ENCODE data around the gene BEST2. TPM values are rescaled to one million over a fixed set of nuclear protein-coding genes. Genes with fewer than 3 reads are reported as not detected.
"Not testable (repeated sequence)": the region's sequence is repeated elsewhere in the genome, so short reads cannot be mapped to it uniquely, and the experiment has no call there.

BEST2 gene
- total RNA-seq, 1 donor from 2014 or later, result not detected

GRCh38 chr19:12723381-12723640, 28.3 kb upstream of the BEST2 start:
- peak overlapping the region; percentile 96 for H3K27ac Mint-ChIP-seq (ENCODE audit: unreplicated experiment)
- peaks cover 32% of the 10 kb centered on the region for H3K4me1 Mint-ChIP-seq (ENCODE audit: unreplicated experiment)
- H3K4me3 Mint-ChIP-seq (ENCODE audit: unreplicated experiment), result peak overlapping the region; percentile 91
- no peaks in the 10 kb centered on the region for H3K27me3 Mint-ChIP-seq (ENCODE audit: unreplicated experiment)
- H3K9me3 Mint-ChIP-seq (ENCODE audit: unreplicated experiment), result no peaks in the 10 kb centered on the region
- no peak for TF ChIP-seq CTCF (IDR thresholded peaks at IDR 0.05)
- H3K36me3 Mint-ChIP-seq (ENCODE audit: unreplicated experiment), result peaks cover 10% of the 10 kb centered on the region
- DNase-seq (ENCODE audit: extremely low spot score, unreplicated experiment), result no peak

DNA sequence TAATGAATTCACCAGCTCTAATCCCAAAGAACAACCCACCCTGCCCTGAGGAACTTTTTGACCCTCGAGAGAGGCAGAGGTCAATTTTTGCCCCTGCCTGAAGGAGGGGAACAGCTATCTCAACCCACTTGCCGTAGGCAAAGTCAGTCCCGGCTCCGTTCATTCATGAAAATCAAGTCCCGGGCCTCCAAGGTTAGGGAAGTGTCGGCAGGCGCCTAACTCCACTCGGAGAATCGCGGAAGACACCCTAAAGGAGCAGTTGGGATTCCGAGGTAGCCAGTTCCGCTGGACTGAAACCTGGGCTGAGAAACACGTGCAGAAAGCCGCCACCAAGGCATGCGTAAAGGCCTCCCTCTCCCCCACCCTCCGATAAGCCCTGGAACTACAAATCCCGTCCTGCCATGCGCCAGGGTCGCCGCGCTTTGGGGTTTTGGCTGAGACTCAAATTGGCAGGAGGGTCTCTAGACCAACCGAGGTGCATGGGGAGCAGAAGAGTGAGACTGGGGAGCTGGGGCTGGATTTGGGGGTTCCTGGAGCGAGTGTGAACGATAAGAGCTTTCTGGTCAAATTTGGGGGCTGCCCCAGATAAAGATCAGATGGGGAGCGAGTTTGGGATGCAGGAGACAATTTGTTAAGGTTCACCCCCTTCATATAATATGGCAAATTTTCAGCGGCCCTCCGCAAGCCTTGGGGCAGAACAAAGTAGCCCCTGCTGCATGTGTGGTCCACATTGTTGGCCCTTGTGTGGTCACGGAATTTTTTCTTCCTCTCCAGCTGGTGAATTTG, 27.8 kb upstream of the BEST2 start, which contains the start of gene TNPO2:
Gene TNPO2, minus strand, starts transcription at position 292 of the 786 bp plus-strand sequence. CDS start 2,955 bp downstream, outside the sequence.
- H3K27me3 Mint-ChIP-seq (ENCODE audit: unreplicated experiment), result no peaks in the 10 kb centered on the region
- no peak for DNase-seq (ENCODE audit: extremely low spot score, unreplicated experiment)
- H3K4me3 Mint-ChIP-seq (ENCODE audit: unreplicated experiment), result peak within 1 kb of the TSS; percentile 91
- peaks cover 31% of the 10 kb centered on the region for H3K4me1 Mint-ChIP-seq (ENCODE audit: unreplicated experiment)
- peak within 1 kb of the TSS; percentile 96 for H3K27ac Mint-ChIP-seq (ENCODE audit: unreplicated experiment)
- no peak for TF ChIP-seq CTCF (IDR thresholded peaks at IDR 0.05)
- H3K36me3 Mint-ChIP-seq (ENCODE audit: unreplicated experiment), result peaks cover 5% of the 10 kb centered on the region
- H3K9me3 Mint-ChIP-seq (ENCODE audit: unreplicated experiment), result no peaks in the 10 kb centered on the region

DNA sequence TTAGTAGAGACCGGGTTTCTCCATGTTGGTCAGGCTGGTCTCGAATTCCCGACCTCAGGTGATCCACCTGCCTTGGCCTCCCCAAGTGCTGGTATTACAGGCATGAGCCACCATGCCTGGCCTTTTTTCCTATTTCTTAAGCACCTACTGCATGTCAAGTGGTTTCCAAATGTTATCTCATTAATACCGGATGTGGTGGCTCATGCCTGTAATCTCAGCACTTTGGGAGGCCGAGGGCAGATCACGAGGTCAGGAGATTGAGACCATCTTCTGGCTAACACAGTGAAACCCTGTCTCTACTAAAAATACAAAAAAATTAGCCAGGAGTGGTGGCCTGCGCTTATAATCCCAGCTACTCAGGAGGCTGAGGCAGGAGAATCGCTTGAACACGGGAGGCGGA, 26.0 kb upstream of the BEST2 start:
- not testable (repeated sequence) for H3K4me3 Mint-ChIP-seq (ENCODE audit: unreplicated experiment); H3K27me3 Mint-ChIP-seq (ENCODE audit: unreplicated experiment); H3K9me3 Mint-ChIP-seq (ENCODE audit: unreplicated experiment); H3K27ac Mint-ChIP-seq (ENCODE audit: unreplicated experiment); DNase-seq (ENCODE audit: extremely low spot score, unreplicated experiment)
- Mint-ChIP-seq H3K4me1 (ENCODE audit: unreplicated experiment) (peaks cover 30% of the 10 kb centered on the region), H3K36me3 (ENCODE audit: unreplicated experiment) (peaks cover 15% of the 10 kb centered on the region)

GRCh38 chr19:12726988-12727316, 24.6 kb upstream of the BEST2 start:
- H3K4me1 Mint-ChIP-seq (ENCODE audit: unreplicated experiment), result peaks cover 23% of the 10 kb centered on the region
- no peak overlapping the region for H3K27ac Mint-ChIP-seq (ENCODE audit: unreplicated experiment)
- H3K27me3 Mint-ChIP-seq (ENCODE audit: unreplicated experiment), result no peaks in the 10 kb centered on the region
- H3K4me3 Mint-ChIP-seq (ENCODE audit: unreplicated experiment), result no peak overlapping the region
- no peak for TF ChIP-seq CTCF (IDR thresholded peaks at IDR 0.05)
- H3K9me3 Mint-ChIP-seq (ENCODE audit: unreplicated experiment), result no peaks in the 10 kb centered on the region
- no peak for DNase-seq (ENCODE audit: extremely low spot score, unreplicated experiment)
- H3K36me3 Mint-ChIP-seq (ENCODE audit: unreplicated experiment), result peaks cover 16% of the 10 kb centered on the region

DNA sequence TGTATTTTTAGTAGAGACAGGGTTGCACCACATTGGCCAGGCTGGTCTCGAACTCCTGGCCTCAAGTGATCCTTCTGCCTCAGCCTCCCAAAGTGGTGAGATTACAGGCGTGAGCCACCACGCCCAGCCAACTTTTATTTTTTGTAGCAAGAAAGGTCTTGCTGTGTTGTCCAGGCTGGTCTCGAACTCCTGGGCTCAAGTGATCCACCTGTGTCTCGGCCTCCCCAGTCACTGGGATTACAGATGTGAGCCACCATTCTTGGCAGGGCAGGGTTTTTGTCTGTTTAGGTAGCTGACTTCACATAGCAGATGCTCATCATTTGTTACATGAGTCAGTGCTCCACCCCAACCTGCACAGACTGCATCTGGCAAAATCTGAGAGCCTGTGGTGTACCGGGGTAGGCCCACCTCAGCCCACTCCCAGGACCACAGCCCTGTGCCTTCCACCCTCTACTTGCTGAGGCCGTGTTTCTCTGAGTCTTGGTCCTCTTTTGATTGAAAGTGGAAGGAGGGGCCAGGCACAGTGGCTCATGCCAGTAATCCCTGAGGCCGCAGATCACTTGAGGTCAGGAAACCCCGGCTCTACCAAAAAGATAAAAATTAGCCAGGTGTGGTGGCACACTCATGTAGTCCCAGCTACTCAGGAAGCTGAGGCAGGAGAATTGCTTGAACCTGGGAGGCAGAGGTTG, 23.7 kb upstream of the BEST2 start:
- no peak overlapping the region for H3K4me3 Mint-ChIP-seq (ENCODE audit: unreplicated experiment)
- no peak for DNase-seq (ENCODE audit: extremely low spot score, unreplicated experiment)
- H3K27ac Mint-ChIP-seq (ENCODE audit: unreplicated experiment), result no peak overlapping the region
- H3K36me3 Mint-ChIP-seq (ENCODE audit: unreplicated experiment), result peaks cover 19% of the 10 kb centered on the region
- H3K27me3 Mint-ChIP-seq (ENCODE audit: unreplicated experiment), result no peaks in the 10 kb centered on the region
- H3K9me3 Mint-ChIP-seq (ENCODE audit: unreplicated experiment), result no peaks in the 10 kb centered on the region
- peaks cover 28% of the 10 kb centered on the region for H3K4me1 Mint-ChIP-seq (ENCODE audit: unreplicated experiment)
- no peak for TF ChIP-seq CTCF (IDR thresholded peaks at IDR 0.05)
